SHP77 treated with DMSO at 0.1 percent for 48 hours (cell line): ENCODE data around the gene MYOM3.

ENCODE experiments used
- DNase-seq: peaks from one replicate; lab custom pipeline; 2025; lab: John Stamatoyannopoulos, UW

Gene MYOM3

GRCh38 chr1:24096009-24096738 is 15.8 kb downstream of the MYOM3 start:
- no peak for DNase-seq

DNA sequence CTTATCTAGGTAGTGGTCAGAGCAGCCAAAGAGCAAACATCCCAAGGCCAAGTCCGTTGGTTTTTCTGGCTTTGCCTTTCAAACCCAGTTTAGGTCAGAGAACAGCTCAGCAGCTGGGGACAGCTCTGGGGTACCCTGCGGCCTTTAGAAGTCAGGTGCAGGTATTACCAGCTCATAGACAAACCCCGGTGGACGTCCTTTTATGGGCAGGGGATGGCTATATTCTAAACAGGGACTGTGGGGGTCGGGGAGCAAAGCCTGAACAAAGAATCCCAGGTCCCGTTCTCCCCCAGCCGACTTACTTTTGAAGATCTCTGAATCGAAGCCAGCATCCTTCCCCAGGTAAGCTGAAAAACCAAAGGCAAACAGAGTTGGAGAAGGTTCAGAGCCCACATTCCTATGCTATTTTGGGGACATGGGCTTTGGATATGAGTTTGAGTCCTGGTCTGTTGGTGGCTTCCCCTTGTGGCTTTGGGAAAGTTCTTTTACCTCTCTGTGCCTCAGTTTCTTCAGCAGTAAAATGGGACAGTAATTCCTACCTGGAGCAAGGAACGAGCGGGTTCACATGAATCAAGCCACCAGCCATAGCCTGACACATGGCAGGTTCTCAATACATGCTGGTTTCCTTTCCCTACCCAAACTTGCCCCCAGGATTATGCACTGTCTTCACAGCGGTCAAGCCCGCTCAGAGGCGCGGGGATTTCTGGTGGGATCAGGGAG is 16.6 kb downstream of the MYOM3 start:
- DNase-seq, result no peak

GRCh38 chr1:24094554-24094953 is 17.4 kb downstream of the MYOM3 start:
- DNase-seq, result no peak

DNA sequence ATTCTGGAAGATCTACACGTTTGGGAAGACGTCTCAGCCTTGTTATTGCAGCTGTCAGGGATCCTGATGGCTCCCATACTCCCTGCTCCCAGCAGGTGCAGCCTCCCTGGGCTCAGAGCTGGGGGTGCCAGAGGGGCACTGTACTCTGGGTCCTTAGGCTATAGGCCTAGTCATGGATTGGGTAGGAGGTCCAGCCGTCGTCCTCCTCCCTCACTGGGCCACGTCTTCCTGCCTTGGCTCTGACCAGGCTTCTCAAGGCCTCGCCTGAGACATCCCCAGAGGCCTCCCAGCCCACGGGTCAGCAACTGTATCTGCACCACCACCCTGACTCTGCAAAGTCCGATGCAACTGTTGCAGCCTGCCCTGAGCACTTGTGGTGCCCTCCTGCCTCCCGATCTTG is 18.2 kb downstream of the MYOM3 start:
- DNase-seq, result no peak

GRCh38 chr1:24092979-24093378 is 19.0 kb downstream of the MYOM3 start:
- DNase-seq, result no peak

GRCh38 chr1:24091971-24092482 is 19.9 kb downstream of the MYOM3 start:
- DNase-seq, result no peak

DNA sequence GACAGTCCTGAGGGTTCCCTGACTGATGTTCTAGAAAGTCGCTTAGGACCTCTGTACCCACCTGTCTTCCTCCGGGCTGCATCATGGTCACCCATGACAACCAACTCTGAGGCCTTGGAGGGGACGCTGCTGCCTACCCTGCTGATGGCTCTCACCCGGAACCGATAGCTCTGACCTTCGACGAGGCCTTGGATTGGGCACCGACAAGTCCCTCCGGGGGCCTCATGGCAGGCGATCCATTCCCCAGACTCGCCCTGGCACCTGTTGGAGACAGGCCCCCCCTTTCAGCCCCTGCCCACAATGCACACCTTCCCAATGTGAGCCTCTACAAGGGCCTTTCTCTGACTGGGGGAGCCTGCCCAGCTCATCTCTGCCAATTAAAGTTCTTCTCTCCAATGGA is 21.2 kb downstream of the MYOM3 start:
- no peak for DNase-seq

DNA sequence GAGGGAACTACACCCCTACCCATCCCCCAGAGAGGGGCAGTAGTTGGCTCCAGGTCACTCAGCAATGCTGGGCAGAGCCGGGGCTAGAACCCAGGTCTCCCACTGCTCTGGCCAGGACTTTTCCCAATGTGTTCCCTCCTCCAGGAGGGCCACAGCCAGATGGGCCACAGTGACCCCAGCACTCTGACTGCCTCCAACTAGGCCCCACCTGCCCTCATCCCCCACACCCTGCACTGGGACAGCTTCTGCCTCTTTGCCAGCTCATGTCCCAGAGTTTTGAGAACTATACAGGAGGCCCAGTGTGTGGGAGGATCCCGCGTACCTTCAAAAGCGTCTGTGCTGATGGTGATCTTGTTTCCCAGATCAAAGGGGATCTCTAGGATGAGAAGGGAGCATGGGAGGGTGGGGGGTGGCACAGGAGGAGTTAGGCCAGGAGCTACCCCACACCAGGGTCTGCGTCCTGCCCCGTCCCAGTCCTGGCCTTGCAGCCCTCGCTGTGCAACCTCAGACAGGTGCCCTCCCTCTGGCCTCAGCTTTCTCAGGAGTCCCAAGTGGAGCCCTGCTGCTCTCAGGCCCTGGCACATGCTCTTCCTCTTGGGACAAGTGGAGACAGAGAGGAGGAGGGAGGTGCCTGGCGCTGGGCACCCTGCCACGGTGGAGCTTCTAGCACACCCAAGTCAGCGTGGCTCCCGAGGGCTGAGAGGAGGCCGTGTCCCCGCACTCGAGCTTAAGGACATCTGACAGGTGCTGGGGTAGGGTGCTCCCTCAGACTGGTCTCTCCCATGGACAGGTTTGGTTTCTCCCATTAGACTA is 22.0 kb downstream of the MYOM3 start:
- DNase-seq, result no peak

GRCh38 chr1:24089027-24089742 is 22.8 kb downstream of the MYOM3 start:
- DNase-seq, result no peak

DNA sequence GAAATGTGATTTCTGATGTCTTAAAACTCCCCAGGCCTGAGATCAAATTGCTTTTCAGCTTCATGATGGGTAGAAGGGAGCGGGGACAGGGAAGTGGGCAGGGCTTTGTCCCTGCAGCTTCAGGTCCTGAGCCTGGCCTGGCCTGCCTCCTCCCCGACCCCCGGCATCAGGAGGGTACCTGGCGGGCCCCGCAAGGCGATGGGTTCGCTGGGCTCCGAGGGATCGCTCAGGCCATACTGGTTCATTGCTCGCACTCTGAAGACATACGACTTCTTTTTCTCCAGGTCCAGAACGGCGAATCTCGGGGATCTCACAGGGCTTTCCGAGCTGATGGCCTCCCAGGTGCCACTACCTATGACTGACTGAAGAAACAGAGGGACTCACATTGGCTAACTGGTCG is 25.5 kb downstream of the MYOM3 start:
- no peak for DNase-seq

DNA sequence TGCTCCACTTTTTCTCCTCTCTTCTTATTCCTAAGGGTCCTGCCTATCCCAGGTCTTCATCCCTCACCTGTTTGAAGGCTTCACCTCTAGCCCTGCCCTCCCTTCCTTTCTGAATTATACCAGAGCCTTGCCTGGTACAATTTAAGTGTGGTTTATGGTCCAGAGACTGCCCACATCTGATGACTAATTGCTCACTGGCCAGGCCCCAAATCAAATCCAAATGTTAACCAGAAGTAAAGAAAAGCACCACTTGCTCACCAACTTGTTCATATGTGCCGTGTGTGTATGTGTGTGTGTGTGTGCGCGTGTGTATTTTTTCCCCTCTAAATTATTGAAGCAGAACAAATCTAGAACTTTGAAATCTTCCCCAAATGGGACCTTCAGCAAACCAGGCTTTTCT is 26.4 kb downstream of the MYOM3 start:
- no peak for DNase-seq

- DNase-seq, result no peak
Observed at GRCh38 chr1:24085007-24085406, 26.9 kb downstream of the MYOM3 start.

GRCh38 chr1:24084050-24084449 is 27.9 kb downstream of the MYOM3 start:
- no peak for DNase-seq

- no peak for DNase-seq
Observed at GRCh38 chr1:24082372-24082771, 29.6 kb downstream of the MYOM3 start.

DNA sequence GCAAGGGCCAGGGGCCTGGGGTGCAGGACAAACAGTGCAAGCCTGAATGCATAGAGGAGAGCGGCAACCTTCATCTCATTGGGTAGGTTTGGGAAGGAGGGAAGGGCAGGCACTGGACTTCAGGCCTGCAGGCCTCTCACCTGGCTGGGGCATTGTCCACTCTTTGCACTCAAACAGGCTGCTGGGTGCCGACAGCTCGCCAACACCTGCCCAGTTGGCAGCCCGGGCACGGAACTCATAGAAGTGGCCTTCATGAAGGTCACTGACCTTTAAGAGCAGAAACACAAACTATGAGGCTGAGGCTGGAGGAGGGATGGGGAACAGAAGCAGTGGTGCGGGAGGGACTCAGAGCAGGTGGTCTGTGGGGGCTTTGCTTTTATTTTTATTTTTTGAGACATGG is 30.7 kb downstream of the MYOM3 start:
- DNase-seq, result no peak

- no peak for DNase-seq
Observed at GRCh38 chr1:24080131-24080530, 31.8 kb downstream of the MYOM3 start.

DNA sequence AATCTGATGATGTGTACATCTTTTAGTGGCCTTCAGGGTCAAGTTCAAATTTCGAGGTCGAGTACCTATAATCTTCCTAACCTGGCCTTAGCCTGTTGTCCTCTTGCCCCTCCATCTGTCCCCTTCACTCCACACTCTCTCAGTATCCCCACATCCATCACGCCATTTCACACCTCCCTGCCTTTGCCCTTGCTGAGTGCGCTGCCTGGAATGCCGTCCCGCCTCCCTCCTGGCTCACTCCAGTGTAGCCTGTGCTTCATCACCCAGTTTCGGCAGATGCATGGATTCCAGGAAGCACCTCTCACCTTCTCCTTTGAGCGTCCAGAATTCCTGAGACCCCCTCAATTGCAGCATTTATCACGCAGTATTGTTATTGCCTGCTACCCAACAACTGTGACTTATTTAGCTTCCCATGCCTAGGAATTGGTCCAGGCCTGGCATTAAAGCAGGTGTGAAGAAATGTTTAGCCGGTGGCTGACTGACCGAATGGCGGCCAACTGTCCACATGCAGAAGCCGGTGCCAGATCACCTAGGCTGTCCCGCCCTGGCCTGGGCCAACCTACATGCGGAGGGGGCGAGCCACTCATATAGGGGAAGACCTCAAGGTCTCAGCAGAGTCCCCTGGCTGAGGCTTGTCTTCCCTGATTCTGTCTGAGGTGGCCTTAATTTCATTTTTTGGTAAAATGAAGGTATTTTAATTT is 34.5 kb downstream of the MYOM3 start:
- DNase-seq, result no peak

- no peak for DNase-seq
Observed at GRCh38 chr1:24075946-24076345, 36.0 kb downstream of the MYOM3 start.

DNA sequence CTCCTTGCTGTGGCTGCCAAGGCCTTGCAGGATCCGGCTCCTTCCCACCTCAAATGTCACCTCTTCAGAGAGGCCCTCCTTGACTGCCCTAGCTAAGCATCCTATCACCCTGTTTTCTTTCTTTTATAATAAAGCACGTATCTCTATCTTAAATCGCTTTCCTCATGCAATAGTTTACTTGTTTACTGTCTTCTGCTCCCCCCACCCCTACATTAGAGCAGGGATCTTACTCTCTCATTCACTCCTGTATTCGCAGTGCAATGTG is 36.4 kb downstream of the MYOM3 start:
- no peak for DNase-seq

GRCh38 chr1:24074817-24075589 is 36.9 kb downstream of the MYOM3 start:
- DNase-seq, result no peak

DNA sequence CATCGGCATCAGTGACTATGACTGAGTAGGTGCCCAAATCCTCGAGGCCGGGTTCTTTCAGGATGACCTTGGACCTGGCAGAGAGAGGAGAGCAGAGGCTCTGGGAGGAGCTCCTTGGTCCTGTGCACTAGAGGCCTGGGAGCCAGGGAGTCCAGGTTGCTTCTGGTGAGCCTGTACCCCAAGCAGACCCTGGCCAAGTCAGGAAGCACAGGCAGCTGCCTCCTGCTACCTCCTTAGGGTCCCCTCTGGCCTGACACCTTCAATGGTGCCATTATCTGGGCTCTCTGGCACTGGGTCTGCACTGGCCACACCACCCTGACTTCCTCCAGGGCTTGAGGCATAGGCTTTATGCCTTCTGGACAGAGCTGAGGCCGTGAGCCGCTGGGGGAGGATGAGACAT is 37.7 kb downstream of the MYOM3 start:
- no peak for DNase-seq
